SK-N-MC (cell line): ENCODE measurements around the gene KCTD17.

Experiments used
- DNase-seq: peaks from one replicate; pipeline ENCODE4 v3.0.0-alpha.2; 2011; ENCODE audit warnings: low read depth, low spot score
- H3K27ac ChIP-seq: fragments of 200-600 bp; sonication (generic); 2 replicates; pipeline ENCODE4 v1.5.1; 2016; ENCODE audit warnings: mixed run types
- H3K36me3 ChIP-seq: fragments of 200-600 bp; sonication (generic); 2 replicates; pipeline ENCODE4 v1.6.1; 2017; ENCODE audit warnings: antibody characterized with exemption, low read length, mixed read lengths; ENCODE audit not compliant: insufficient read depth
- H3K4me3 ChIP-seq: fragments of 200-600 bp; sonication (generic); 2 replicates; pipeline ENCODE4 v1.5.1; 2016
- H3K9ac ChIP-seq: fragments of 200-600 bp; sonication (generic); 2 replicates; pipeline ENCODE4 v1.8.0; 2017; ENCODE audit warnings: mixed run types, mixed read lengths; ENCODE audit not compliant: insufficient read length
- H3K9me3 ChIP-seq: fragments of 200-600 bp; sonication (generic); 2 replicates; pipeline ENCODE4 v1.6.1; 2017; ENCODE audit warnings: low read depth, mild to moderate bottlenecking, antibody characterized with exemption, low read length, moderate library complexity, mixed read lengths
- EZH2 ChIP-seq: fragments of 200-600 bp; sonication (generic); IDR thresholded peaks from one replicate; pipeline ENCODE4 v1.6.1; 2017; ENCODE audit warnings: antibody characterized with exemption
- FOXP2 ChIP-seq: optimal IDR thresholded peaks from 2 replicates; pipeline ENCODE3; 2011; ENCODE audit warnings: mild to moderate bottlenecking, moderate library complexity; ENCODE audit not compliant: insufficient read depth; ENCODE audit errors: extremely low read length, control extremely low read depth
- POLR2AphosphoS5 ChIP-seq: IDR thresholded peaks from 2 replicates; pipeline ENCODE4 v1.6.1; 2012; ENCODE audit warnings: mild to moderate bottlenecking, low read depth, low read length, borderline replicate concordance

KCTD17 gene

DNA sequence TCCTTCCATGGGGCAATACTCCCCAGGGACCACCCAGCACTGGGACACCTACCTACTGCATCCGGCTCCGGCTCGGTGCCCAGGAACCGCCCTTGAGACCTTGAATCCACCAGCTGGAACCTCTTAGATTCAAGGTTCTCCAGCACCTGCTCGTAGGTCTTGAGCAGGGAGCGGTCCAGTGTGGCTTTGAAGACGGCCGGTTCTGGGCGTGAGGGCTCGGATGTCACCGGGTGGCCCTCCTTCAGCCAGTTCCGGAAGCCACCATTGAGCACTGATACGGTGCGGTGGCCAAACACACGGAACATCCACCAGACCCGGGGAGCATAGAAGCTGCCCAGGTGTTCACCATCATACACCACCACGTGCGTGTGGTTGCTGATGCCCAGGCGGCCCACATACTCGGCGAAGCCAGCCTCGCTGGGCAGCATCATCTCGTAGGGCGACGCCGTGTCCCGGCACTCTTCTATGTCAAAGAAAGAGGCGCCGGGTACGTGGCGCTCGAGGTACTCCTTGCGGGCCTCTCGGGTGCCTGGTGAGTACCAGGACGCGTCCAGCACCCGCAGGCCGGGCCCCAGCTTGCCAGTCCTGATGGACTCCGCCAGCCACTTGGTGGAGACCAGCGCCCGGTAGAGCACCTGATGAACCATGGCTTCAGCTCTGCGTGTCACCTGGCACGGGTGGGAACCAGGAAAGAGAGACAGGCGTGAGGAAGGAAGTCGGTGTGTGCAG is 33.3 kb upstream of the KCTD17 start:
- Histone ChIP-seq H3K4me3 (peak overlapping the region; percentile 64), H3K9ac (no peak overlapping the region), H3K27ac (no peak overlapping the region), H3K36me3 (no peaks in the 10 kb centered on the region), H3K9me3 (no peaks in the 10 kb centered on the region)
- no peak for DNase-seq
- no peak for TF ChIP-seq FOXP2
- no peak for TF ChIP-seq EZH2
- TF ChIP-seq POLR2AphosphoS5: no peak

DNA sequence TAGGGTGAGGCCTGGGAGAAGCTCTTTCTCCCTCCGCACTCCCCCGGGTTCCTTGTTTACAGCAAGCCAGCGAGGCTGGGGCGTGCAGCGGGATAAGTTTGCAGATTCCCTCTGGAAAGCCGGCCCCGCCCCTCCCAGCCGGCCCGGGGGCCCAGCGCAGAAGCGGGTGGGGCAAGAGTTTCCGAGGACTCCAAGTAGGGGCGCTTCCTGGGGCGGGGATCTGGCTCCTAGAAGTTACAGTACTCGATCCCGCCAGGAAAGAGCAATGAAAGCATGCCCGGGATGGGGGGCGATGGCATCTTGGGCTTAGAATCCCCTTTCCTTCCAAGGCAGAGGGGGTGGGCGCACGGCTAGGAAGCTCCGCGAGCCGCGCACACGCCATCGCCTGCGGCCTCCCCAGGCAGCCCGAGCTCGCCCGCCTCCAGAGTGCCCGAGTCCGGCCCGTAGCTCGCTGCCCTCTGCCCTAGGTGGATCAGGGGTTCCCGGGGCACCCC is 32.7 kb upstream of the KCTD17 start:
- Histone ChIP-seq H3K9ac (no peak overlapping the region), H3K4me3 (peak overlapping the region; percentile 64), H3K36me3 (no peaks in the 10 kb centered on the region), H3K27ac (no peak overlapping the region), H3K9me3 (no peaks in the 10 kb centered on the region)
- no peak for TF ChIP-seq POLR2AphosphoS5
- TF ChIP-seq EZH2: no peak
- TF ChIP-seq FOXP2: no peak
- DNase-seq: no peak

DNA sequence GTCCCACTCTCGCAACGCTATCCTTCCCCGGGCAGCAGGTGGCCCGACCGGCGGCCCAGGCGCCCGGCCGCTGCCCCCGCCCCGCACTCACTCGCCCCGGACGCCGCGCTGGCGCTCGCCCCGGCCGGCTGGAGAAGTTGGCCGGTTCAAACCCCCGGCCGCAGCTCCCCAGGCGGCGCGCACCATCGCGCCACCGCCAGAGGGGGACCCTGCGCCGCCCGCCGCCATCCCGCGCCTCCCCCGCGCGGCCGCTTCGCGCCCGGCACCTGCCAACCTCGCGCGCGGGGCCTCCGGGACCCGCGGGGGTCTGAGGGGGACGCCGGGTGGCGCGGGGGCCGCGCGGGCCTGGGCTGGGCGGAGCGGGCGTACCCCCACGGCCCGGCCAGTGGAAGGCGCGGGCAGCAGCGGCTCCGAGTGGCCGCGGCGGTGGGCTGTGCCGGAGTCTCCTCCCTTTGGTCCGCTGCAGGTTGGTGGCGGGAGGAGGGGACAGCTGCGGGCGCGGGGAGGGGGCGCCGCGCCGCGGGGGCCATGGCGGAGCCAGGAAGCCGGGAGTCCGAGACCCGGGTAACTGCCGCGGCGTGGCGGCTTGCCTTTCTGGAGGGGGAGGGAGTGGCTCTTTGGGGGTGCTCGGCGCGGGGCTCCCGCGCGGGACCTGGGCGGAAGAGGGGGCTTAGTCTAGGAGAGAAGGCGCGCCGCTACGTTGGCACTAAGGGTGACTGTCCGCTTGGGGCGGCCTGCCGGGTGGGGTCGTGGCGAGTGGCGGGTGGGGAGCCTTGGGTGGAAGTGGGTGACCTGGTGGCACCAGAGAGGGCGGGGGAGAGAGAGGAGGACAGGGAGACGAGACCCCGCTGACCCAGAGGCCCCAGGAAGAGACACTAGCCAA is 32.0 kb upstream of the KCTD17 start, which contains the start of the genes MPST and TST:
Gene MPST, plus strand, starts transcription at position 434 of the 883 bp plus-strand sequence. Its CDS starts 95 bp downstream, at position 529.
Gene TST, minus strand, starts transcription at position 139 of the 883 bp plus-strand sequence. CDS start 715 bp downstream, outside the sequence.
- H3K27ac ChIP-seq: no peak within 1 kb of the TSS
- no peaks in the 10 kb centered on the region for H3K36me3 ChIP-seq
- H3K4me3 ChIP-seq: peak within 1 kb of the TSS; percentile 69
- peak within 1 kb of the TSS; percentile 26 for H3K9ac ChIP-seq
- no peak for DNase-seq
- TF ChIP-seq FOXP2 (no peak), EZH2 (no peak), POLR2AphosphoS5 (no peak)
- no peaks in the 10 kb centered on the region for H3K9me3 ChIP-seq

DNA sequence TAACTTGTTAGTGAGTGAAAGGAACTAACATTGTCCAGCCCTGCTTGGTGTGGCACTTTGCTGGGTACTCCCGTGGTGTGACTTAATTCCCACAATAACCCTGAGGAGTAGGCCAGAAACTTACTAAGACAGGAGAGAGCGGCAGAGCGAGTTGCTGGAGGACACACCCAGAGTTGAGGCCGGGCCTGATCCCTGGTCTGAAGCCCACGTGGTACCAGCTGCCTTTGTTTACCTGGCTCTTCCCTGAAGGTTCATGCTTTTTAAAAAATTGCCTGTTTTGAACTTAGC is 31.4 kb upstream of the KCTD17 start:
- Histone ChIP-seq H3K9ac (no peak overlapping the region), H3K36me3 (no peaks in the 10 kb centered on the region), H3K9me3 (no peaks in the 10 kb centered on the region), H3K4me3 (peak overlapping the region; percentile 69), H3K27ac (no peak overlapping the region)
- DNase-seq: no peak
- TF ChIP-seq POLR2AphosphoS5 (no peak), EZH2 (no peak)

DNA sequence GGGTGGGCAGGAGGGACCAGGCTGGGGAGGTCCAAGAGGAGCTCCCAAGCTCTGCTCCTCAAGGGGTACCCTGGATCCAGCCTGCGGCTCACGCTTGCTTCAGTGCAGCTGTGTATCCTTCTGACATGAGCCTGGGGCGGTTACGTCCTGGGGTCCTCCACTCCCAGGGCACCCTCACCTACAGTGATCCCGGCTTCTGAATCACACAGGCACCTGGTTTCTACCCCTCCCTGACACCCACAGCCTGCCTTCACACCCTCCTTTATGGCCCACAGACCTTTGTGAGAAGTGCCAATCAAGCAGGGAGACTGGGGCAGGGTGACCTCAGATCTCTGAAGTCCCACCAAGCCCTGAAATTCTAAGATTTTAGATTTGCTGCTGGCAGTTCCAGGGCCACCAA is 30.5 kb upstream of the KCTD17 start:
- no peaks in the 10 kb centered on the region for H3K9me3 ChIP-seq
- no peak for DNase-seq
- H3K27ac ChIP-seq: no peak overlapping the region
- no peak overlapping the region for H3K9ac ChIP-seq
- TF ChIP-seq EZH2 (no peak), FOXP2 (no peak), POLR2AphosphoS5 (no peak)
- H3K4me3 ChIP-seq: no peak overlapping the region
- H3K36me3 ChIP-seq: no peaks in the 10 kb centered on the region

DNA sequence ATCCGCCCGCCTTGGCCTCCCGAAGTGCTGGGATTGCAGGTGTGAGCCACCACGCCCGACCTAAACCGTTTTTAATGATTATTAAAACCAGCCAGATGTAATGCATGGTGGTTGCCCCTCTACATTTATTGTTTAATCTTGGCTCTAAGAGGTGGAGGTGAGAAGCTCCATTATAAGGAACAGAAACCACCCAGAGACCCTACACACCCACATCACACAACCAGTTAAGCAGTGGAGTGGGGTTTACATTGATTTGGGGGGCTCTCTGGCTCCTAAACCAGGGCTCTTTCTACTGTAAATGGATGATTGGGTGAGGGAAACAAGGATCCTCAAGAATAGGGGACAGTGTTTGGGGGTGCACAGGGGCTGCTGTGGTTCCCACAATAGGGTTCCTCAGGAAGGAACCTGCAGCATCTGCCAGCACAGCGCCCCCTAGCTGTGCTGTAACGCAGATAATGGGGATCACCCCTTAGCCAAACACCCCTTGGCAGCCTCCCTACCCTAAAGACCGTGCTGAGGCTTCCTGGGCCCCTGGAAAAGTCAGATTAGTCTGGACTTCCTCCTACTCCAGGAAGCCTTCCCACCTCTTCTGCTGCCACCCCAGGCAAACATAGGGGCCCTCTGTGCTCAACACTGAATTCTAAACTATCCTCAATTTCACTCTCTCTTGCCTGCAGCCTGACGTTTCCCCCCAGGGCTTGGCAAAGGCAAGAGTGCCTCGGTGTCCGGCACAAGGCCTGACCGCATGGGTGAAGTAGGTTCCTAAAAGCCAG is 29.6 kb upstream of the KCTD17 start:
- DNase-seq: no peak
- no peak overlapping the region for H3K4me3 ChIP-seq

DNA sequence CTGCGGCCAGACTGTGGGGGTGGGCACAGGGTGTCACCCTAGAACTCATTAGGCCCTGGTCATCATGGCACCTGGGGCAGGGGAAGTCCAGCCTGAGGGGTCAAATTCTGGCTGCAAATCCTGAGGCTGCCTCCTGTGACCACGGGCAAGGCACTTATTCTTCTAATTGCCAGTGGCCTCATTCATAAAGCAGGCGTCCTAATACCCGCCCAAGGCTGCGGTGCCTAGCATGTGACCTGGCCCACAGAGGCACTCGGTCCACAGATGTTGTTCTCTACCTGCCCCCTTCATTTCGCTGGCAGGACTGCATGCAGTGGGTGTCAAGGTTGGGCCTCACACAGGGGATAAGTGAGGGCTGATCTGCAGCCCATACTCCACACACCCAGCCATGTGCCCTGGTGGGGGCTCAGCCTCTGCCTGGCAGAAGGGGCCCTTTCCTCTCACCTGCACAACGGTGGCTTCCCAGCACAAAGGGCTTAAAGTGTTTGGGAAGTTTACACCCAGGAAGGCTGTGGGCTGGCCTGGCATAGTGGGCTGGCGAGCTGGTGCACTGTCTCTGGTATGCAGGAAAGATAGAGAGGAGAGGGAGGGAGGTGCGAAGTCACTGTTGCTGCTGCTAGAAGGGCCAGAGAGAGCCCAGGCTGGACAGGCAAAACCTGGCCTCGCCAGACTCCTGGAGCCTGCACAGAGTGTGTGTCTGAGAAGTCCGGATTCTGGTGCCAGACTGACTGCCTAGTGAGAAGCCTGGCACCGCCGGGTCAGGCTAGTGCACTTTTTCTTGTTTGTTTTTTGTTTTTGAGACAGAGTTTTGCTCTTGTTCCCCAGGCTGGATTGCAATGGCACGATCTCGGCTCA is 28.8 kb upstream of the KCTD17 start:
- Histone ChIP-seq H3K36me3 (no peaks in the 10 kb centered on the region), H3K4me3 (no peak overlapping the region), H3K9me3 (no peaks in the 10 kb centered on the region), H3K27ac (no peak overlapping the region), H3K9ac (no peak overlapping the region)
- DNase-seq: no peak
- no peak for TF ChIP-seq EZH2
- no peak for TF ChIP-seq FOXP2
- TF ChIP-seq POLR2AphosphoS5: no peak

More for the DNA sequence above, 29.6 kb upstream of the KCTD17 start:
- Histone ChIP-seq H3K27ac (no peak overlapping the region), H3K9ac (no peak overlapping the region), H3K36me3 (no peaks in the 10 kb centered on the region), H3K9me3 (no peaks in the 10 kb centered on the region)
- TF ChIP-seq POLR2AphosphoS5: no peak
- no peak for TF ChIP-seq EZH2
- TF ChIP-seq FOXP2: no peak
